H1 (cell line): ENCODE measurements around the gene THUMPD3. TPM values are rescaled to one million over a fixed set of nuclear protein-coding genes. Genes with fewer than 3 reads are reported as not detected.
A peak's percentile ranks its signal among the peaks of the same experiment; 100 is the strongest.

Source experiments
- CTCF ChIA-PET: fragments of 300-600 bp; sonication (Branson Sonifier 250); formaldehyde crosslinking; loops from one replicate; lab custom pipeline; 2021; ENCODE audit not compliant: partially characterized antibody; lab: Charles Lee
- POLR2A ChIA-PET: fragments of 300-600 bp; sonication (Branson Sonifier 250); formaldehyde crosslinking; loops from one replicate; lab custom pipeline; 2021; ENCODE audit warnings: inconsistent platforms; ENCODE audit not compliant: partially characterized antibody; lab: Charles Lee
- DNase-seq, 2 experiments: peaks; one replicate each; pipeline versions ENCODE4 v3.0.0 to v3.0.0-alpha.2; 2010 to 2022; ENCODE audit warnings: low spot score in 2 of 2, low read depth in 1 of 2, mixed read lengths in 1 of 2
- FAIRE-seq: peaks from 2 replicates; lab custom pipeline; 2011; peaks lifted over from hg19 to GRCh38; lab: Jason Lieb, UNC
- H2AFZ ChIP-seq: 2 replicates; pipeline ENCODE4 v1.8.1; 2012; ENCODE audit warnings: low read length, inconsistent platforms
- H2AK5ac ChIP-seq: 2 replicates; pipeline ENCODE4 v1.6.1; 2013; ENCODE audit warnings: low read depth, low read length
- H2BK120ac ChIP-seq: replicated peaks from 2 replicates; pipeline ENCODE3; 2013; ENCODE audit warnings: low read depth, low read length, inconsistent platforms
- H2BK12ac ChIP-seq: 2 replicates; pipeline ENCODE4 v1.6.1; 2013; ENCODE audit warnings: low read depth, low read length
- H2BK15ac ChIP-seq: 2 replicates; pipeline ENCODE4 v1.6.1; 2013; ENCODE audit warnings: low read length
- H2BK20ac ChIP-seq: 2 replicates; pipeline ENCODE4 v1.6.1; 2013; ENCODE audit warnings: low read length
- H2BK5ac ChIP-seq: 2 replicates; pipeline ENCODE4 v1.6.1; 2013; ENCODE audit warnings: low read depth, low read length
- H3K14ac ChIP-seq: 2 replicates; pipeline ENCODE4 v1.6.1; 2013; ENCODE audit warnings: inconsistent platforms; ENCODE audit not compliant: insufficient read length
- H3K18ac ChIP-seq: 2 replicates; pipeline ENCODE4 v1.6.1; 2013; ENCODE audit warnings: low read length; ENCODE audit errors: extremely low read depth
- H3K23ac ChIP-seq: 2 replicates; pipeline ENCODE4 v1.6.1; 2013; ENCODE audit warnings: inconsistent platforms; ENCODE audit not compliant: insufficient read length
- H3K23me2 ChIP-seq: 2 replicates; pipeline ENCODE4 v1.6.1; 2013; ENCODE audit warnings: low read depth, low read length
- H3K27ac ChIP-seq: 2 replicates; pipeline ENCODE4 v1.6.1; 2011; ENCODE audit warnings: low read depth, low read length, inconsistent platforms
- H3K27me3 ChIP-seq, 4 experiments: replicated peaks in 1 of 4; 1 replicate in 1 of 4; 2 replicates in 3 of 4; pipeline versions ENCODE4 v1.6.1 to v1.8.1; 2011 to 2013; ENCODE audit warnings: low read length in 3 of 4, mild to moderate bottlenecking in 3 of 4, inconsistent platforms in 2 of 4, mixed read lengths in 2 of 4, moderate library complexity in 1 of 4; ENCODE audit not compliant: control insufficient read depth in 3 of 4, insufficient read depth in 3 of 4; ENCODE audit errors: extremely low read depth in 1 of 4
- H3K36me3 ChIP-seq, 4 experiments: 2 replicates each; pipeline versions ENCODE4 v1.6.1 to v1.8.1; 2011 to 2013; ENCODE audit warnings: mild to moderate bottlenecking in 4 of 4, low read length in 3 of 4, moderate library complexity in 2 of 4, control low read depth in 1 of 4, inconsistent platforms in 1 of 4; ENCODE audit not compliant: insufficient read depth in 4 of 4, control insufficient read depth in 2 of 4
- H3K4ac ChIP-seq: replicated peaks from 2 replicates; pipeline ENCODE3; 2013; ENCODE audit warnings: low read length, low read depth, mixed read lengths, inconsistent platforms; ENCODE audit not compliant: insufficient read length
- H3K4me1 ChIP-seq, 4 experiments: replicated peaks in 1 of 4; 1 replicate in 1 of 4; 2 replicates in 3 of 4; pipeline versions ENCODE4 v1.6.1 to v1.8.1; 2011 to 2013; ENCODE audit warnings: low read length in 3 of 4, inconsistent platforms in 2 of 4, mixed read lengths in 1 of 4; ENCODE audit not compliant: insufficient read depth in 4 of 4, control insufficient read depth in 3 of 4
- H3K4me2 ChIP-seq, 2 experiments: 2 replicates each; pipeline versions ENCODE4 v1.6.1 to v1.8.1; 2011 to 2013; ENCODE audit warnings: low read depth in 2 of 2, low read length in 2 of 2, control low read depth in 1 of 2, inconsistent platforms in 1 of 2, mild to moderate bottlenecking in 1 of 2; ENCODE audit not compliant: insufficient read depth in 1 of 2
- H3K4me3 ChIP-seq, 4 experiments: fragments of 200-600, 300-600 bp in 1 of 4; sonication (generic), shearing (Covaris generic), sonication (Bioruptor Twin) in 1 of 4; 2 replicates each; pipeline versions ENCODE4 v1.5.1 to v1.8.1; 2011 to 2016; ENCODE audit warnings: low read length in 4 of 4, low read depth in 3 of 4, control low read depth in 2 of 4, inconsistent platforms in 2 of 4, mild to moderate bottlenecking in 2 of 4, mixed read lengths in 1 of 4, moderate library complexity in 1 of 4; ENCODE audit not compliant: insufficient read depth in 2 of 4; ENCODE audit errors: extremely low read depth in 1 of 4
- H3K56ac ChIP-seq: replicated peaks from 2 replicates; pipeline ENCODE3; 2013; ENCODE audit warnings: low read depth, mild to moderate bottlenecking, mixed read lengths, low read length, inconsistent platforms; ENCODE audit not compliant: insufficient read length
- H3K79me1 ChIP-seq: 2 replicates; pipeline ENCODE4 v1.6.1; 2013; ENCODE audit warnings: low read depth, low read length, control low read depth
- H3K79me2 ChIP-seq, 2 experiments: 2 replicates each; pipeline versions ENCODE4 v1.6.1 to v1.8.1; 2012 to 2013; ENCODE audit warnings: low read length in 2 of 2, mild to moderate bottlenecking in 2 of 2, inconsistent platforms in 1 of 2; ENCODE audit not compliant: insufficient read depth in 2 of 2, control insufficient read depth in 1 of 2
- H3K9ac ChIP-seq, 4 experiments: replicated peaks in 1 of 4; 1 replicate in 1 of 4; 2 replicates in 3 of 4; pipeline versions ENCODE4 v1.6.1 to v1.8.1; 2011 to 2013; ENCODE audit warnings: low read depth in 3 of 4, low read length in 3 of 4, control low read depth in 2 of 4, mild to moderate bottlenecking in 2 of 4, moderate library complexity in 2 of 4, inconsistent platforms in 1 of 4; ENCODE audit errors: extremely low read depth in 1 of 4
- H3K9me3 ChIP-seq, 2 experiments: 2 replicates each; pipeline versions ENCODE4 v1.6.1 to v1.8.1; 2012 to 2013; ENCODE audit warnings: mild to moderate bottlenecking in 2 of 2, moderate library complexity in 2 of 2, control low read depth in 1 of 2, inconsistent platforms in 1 of 2, low read depth in 1 of 2, low read length in 1 of 2, mixed read lengths in 1 of 2; ENCODE audit not compliant: insufficient read depth in 2 of 2
- H4K20me1 ChIP-seq, 2 experiments: replicated peaks in 1 of 2; 2 replicates each; pipeline versions ENCODE3 to v1.8.1; 2011 to 2013; ENCODE audit warnings: inconsistent platforms in 2 of 2, low read length in 2 of 2, mild to moderate bottlenecking in 1 of 2; ENCODE audit not compliant: insufficient read depth in 2 of 2, control insufficient read depth in 1 of 2
- H4K5ac ChIP-seq: 2 replicates; pipeline ENCODE4 v1.6.1; 2013; ENCODE audit warnings: low read length, low read depth, mixed read lengths, inconsistent platforms; ENCODE audit not compliant: insufficient read length
- H4K8ac ChIP-seq: 2 replicates; pipeline ENCODE4 v1.8.0; 2013; ENCODE audit warnings: mild to moderate bottlenecking, moderate library complexity, low read length, inconsistent platforms; ENCODE audit not compliant: insufficient read depth; ENCODE audit errors: extremely low read depth
- H4K91ac ChIP-seq: replicated peaks from 2 replicates; pipeline ENCODE3; 2013; ENCODE audit warnings: low read length, mixed read lengths, inconsistent platforms; ENCODE audit not compliant: insufficient read length
- BCL11A ChIP-seq, 2 experiments: IDR thresholded peaks; one replicate each; pipeline ENCODE4 v1.6.1; 2011; ENCODE audit warnings: low read depth in 2 of 2, low read length in 2 of 2, mild to moderate bottlenecking in 2 of 2
- CREB1 ChIP-seq: IDR thresholded peaks from 2 replicates; pipeline ENCODE4 v1.6.1; 2012; ENCODE audit warnings: inconsistent platforms
- SAP30 ChIP-seq: fragments of 300-600 bp; sonication (generic); IDR thresholded peaks from 2 replicates; pipeline ENCODE4 v1.7.1; 2012; ENCODE audit warnings: low read length, moderate library complexity, mild to moderate bottlenecking, inconsistent platforms; ENCODE audit not compliant: insufficient read depth, insufficient replicate concordance
- SIN3A ChIP-seq, 2 experiments: IDR thresholded peaks in 1 of 2; conservative IDR thresholded peaks in 1 of 2; 2 replicates each; pipeline ENCODE4 v1.6.1; 2011 to 2012; ENCODE audit warnings: low read length in 2 of 2, improper control_type of control experiment in 1 of 2, low read depth in 1 of 2, mild to moderate bottlenecking in 1 of 2
- SRF ChIP-seq: IDR thresholded peaks from 2 replicates; pipeline ENCODE4 v1.6.1; 2011; ENCODE audit warnings: mild to moderate bottlenecking, low read depth, low read length, moderate library complexity
- WGBS, 2 experiments: shearing (Covaris generic) in 1 of 2; methylation state at CpG; one replicate each; pipeline versions ENCODE4 v1.1.6 to v1.1.7; 2013 to 2015; ENCODE audit warnings: low lambda C conversion rate in 2 of 2, mixed read lengths in 2 of 2, inconsistent platforms in 1 of 2, low coverage in 1 of 2, missing lambda C conversion rate in 1 of 2; ENCODE audit not compliant: insufficient replicate concordance in 2 of 2, insufficient coverage in 1 of 2, insufficient read length in 1 of 2; ENCODE audit errors: extremely low coverage in 1 of 2, missing lambda C conversion rate in 1 of 2; 5-methylcytosine and 5-hydroxymethylcytosine counted together
- polyA plus RNA-seq, 7 experiments: library from polyadenylated mRNA; depleted of rRNA in 3 of 7; stranded (reverse) in 5 of 7; unstranded in 2 of 7; fragments of >200 nt in 5 of 7; fragments of 200-250 nt in 2 of 7; gene quantifications; 1 replicate in 5 of 7; 2 replicates in 1 of 7; 4 replicates in 1 of 7; pipeline versions ENCODE4 v1.2.1 to v1.2.3, GENCODE V29; 2011 to 2013; ENCODE audit warnings: missing spikeins in 2 of 7, mixed read lengths in 2 of 7
- total RNA-seq: library from RNA; stranded (reverse); fragmentation: NEBNext Ultra II Directional; extraction: Animal tissue kit (Norgen Biotek cat#: 25700); gene quantifications from 2 replicates; pipeline ENCODE4 v1.2.1, GENCODE V29; 2021

Gene THUMPD3
- total and polyA plus RNA-seq, 2 of the 8 experiments (the other 6 are each of a cell fraction or from before 2014, with no cell fraction given): 26.7 to 68.9 TPM

DNA sequence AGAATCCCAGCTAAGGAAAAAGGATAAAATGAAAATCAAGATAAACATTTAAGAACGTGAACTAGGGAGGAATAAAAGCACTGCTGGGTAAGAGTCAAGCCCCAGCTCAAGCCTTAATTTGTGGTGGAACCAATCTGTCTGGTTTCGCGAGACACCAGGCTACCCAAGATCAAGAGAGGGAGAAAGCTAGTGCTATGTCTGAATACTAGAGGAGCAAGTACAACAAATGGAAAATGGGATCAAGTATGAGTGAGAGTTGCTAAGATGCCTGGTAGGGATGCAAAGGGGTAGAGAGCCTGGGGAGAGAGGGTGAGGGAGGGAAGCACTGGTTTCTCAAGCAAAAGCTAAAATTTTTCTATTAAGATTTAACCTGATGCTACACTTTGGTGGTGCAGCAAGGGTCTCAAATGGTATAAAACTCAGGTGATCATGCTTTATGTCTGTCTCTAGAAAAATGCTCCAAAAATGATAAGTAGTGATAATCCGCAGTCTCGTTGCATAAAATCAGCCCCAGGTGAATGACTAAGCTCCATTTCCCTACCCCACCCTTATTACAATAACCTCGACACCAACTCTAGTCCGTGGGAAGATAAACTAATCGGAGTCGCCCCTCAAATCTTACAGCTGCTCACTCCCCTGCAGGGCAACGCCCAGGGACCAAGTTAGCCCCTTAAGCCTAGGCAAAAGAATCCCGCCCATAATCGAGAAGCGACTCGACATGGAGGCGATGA, 32.9 kb downstream of the THUMPD3 start:
- H3K18ac ChIP-seq: peak overlapping the region; percentile 1; the same call in 1 of the 2 replicates
- no peak overlapping the region for H2BK120ac ChIP-seq
- peak overlapping the region; percentile 57; the same call in 1 of the 2 replicates for H2BK5ac ChIP-seq
- no peak overlapping the region for H2BK12ac ChIP-seq
- peak overlapping the region; percentile 89 to 96 (median 93) for H3K9ac ChIP-seq
- H4K20me1 ChIP-seq: peaks cover 16 to 28% of the 10 kb centered on the region in 2 experiments
- FAIRE-seq: no peak
- no peak overlapping the region for H2BK15ac ChIP-seq
- H4K5ac ChIP-seq: peak overlapping the region; percentile 14
- H3K4me3 ChIP-seq: peak overlapping the region; percentile 80 to 93 (median 87)
- no peak for TF ChIP-seq BCL11A (IDR thresholded peaks at IDR 0.05; ENCODE audit: low read depth in 2 of 2, low read length in 2 of 2)
- 0 out of 4 replicates have a peak, but pooled peaks have one; percentile 6 to 38 for TF ChIP-seq SIN3A (conservative IDR thresholded peaks at IDR 0.05 in 1 of 2, IDR thresholded peaks at IDR 0.05 in 1 of 2; ENCODE audit: low read depth in 1 of 2, low read length in 2 of 2)
- no peak for TF ChIP-seq SRF
- peak; percentile 81 for TF ChIP-seq SAP30
- 0 out of 2 replicates have a peak, but pooled peaks have one; percentile 67 for TF ChIP-seq CREB1
- TF ChIP-seq, all 59 proteins: peak for 3
- H3K23me2 ChIP-seq: peaks cover 16% of the 10 kb centered on the region
- peaks cover 11 to 44% (median 29%) of the 10 kb centered on the region in 4 experiments; a peak in 7 of 8 replicates for H3K36me3 ChIP-seq
- H2BK20ac ChIP-seq: no peak overlapping the region
- DNase-seq: no peak
- H3K56ac ChIP-seq: peak overlapping the region; percentile 66
- POLR2A ChIA-PET: interaction anchor here (0.7 to 10.0 kb wide), 32 partner anchors 8 to 424 kb away, joined by 3 to 300 read pairs (median 10); partner anchors contain the start of genes ARPC4, BRPF1 and THUMPD3
- no peak overlapping the region for H3K23ac ChIP-seq
- peaks cover 4 to 14% (median 9%) of the 10 kb centered on the region in 4 experiments; a peak in 6 of 7 replicates for H3K4me1 ChIP-seq
- H3K79me2 ChIP-seq: peaks cover 70 to 86% of the 10 kb centered on the region in 2 experiments
- no peak overlapping the region for H2AFZ ChIP-seq
- peak overlapping the region; percentile 94; the same call in 1 of the 2 replicates for H4K8ac ChIP-seq
- no peaks in the 10 kb centered on the region for H3K9me3 ChIP-seq
- H3K27me3 ChIP-seq: no peaks in the 10 kb centered on the region
- H4K91ac ChIP-seq: no peak overlapping the region
- 14% methylated on average over 15 of the region's 15 CpGs; no CpG with 5 or more reads in 1 of the 2 experiments for WGBS, 2 experiments
- H3K4ac ChIP-seq: no peak overlapping the region
- no peak overlapping the region for H3K14ac ChIP-seq
- H2AK5ac ChIP-seq: no peak overlapping the region
- CTCF ChIA-PET: interaction anchor here (0.7 to 4.7 kb wide), 5 partner anchors 10 to 424 kb away, joined by 3 to 43 read pairs (median 3); no protein-coding TSS in a partner anchor
- H3K4me2 ChIP-seq: peak overlapping the region; percentile 81 to 89
- H3K27ac ChIP-seq: peak overlapping the region; percentile 89
- H3K79me1 ChIP-seq: no peaks in the 10 kb centered on the region
